Adrenal gland (tissue), 12 donors: ENCODE results near the gene C6orf47. TPM values are rescaled to one million over a fixed set of nuclear protein-coding genes. Genes with fewer than 3 reads are reported as not detected.
A peak's percentile ranks its signal among the peaks of the same experiment; 100 is the strongest.

Experiments
- DNase-seq, 7 donors: peaks; one replicate each; pipeline ENCODE4 v3.0.0-alpha.2; 2019 to 2020
- H3K27ac ChIP-seq, 5 donors: fragments of 200-600 bp; sonication (generic) in 4 of 5; 1 replicate in 3 of 5; 2 replicates in 2 of 5; pipeline versions ENCODE4 v1.5.1 to v1.8.0; 2016 to 2020; ENCODE audit warnings: mild to moderate bottlenecking in 1 of 5
- H3K27me3 ChIP-seq: fragments of 200-600 bp; 2 replicates; pipeline ENCODE4 v1.8.0; 2021
- H3K36me3 ChIP-seq, 2 donors: fragments of 200-600 bp; replicated peaks in 1 of 2; 1 replicate in 1 of 2; 2 replicates in 1 of 2; pipeline versions ENCODE4 v1.5.1 to v1.8.0; 2018 to 2022
- H3K4me1 ChIP-seq, 2 donors: fragments of 200-600 bp; replicated peaks in 1 of 2; 1 replicate in 1 of 2; 2 replicates in 1 of 2; pipeline versions ENCODE4 v1.5.1 to v1.8.0; 2018 to 2021
- H3K4me3 ChIP-seq, 4 donors: fragments of 200-600 bp; sonication (generic) in 3 of 4; one replicate each; pipeline ENCODE4 v1.5.1; 2016 to 2018
- H3K9me3 ChIP-seq, 3 donors: fragments of 200-600 bp; sonication (generic) in 1 of 3; replicated peaks in 1 of 3; 1 replicate in 2 of 3; 2 replicates in 1 of 3; pipeline versions ENCODE4 v1.5.1 to v1.8.0; 2016 to 2021
- POLR2A ChIP-seq, 2 donors: fragments of 450-650 bp; IDR thresholded peaks; one replicate each; pipeline ENCODE4 v1.6.1; 2017; ENCODE audit warnings: antibody characterized with exemption in 2 of 2, mild to moderate bottlenecking in 2 of 2, moderate library complexity in 1 of 2
- WGBS, 4 donors: extraction: QIAGEN DNeasy Blood & Tissue Kit in 2 of 4; methylation state at CpG; one replicate each; pipeline versions ENCODE4 v1.1.5 to v1.1.7; 2013 to 2017; 5-methylcytosine and 5-hydroxymethylcytosine counted together
- intact Hi-C, 2 donors: fragments of 100-400 bp; cut with DNase I; formaldehyde crosslinking; loops; one replicate each; pipeline versions ENCODE4 v1.14.1 to v1.15.0; 2022 to 2023
- polyA plus RNA-seq, 3 donors: library from polyadenylated mRNA; stranded (reverse); fragments of 200-250 nt in 2 of 3; fragments of 350-450 nt in 1 of 3; fragmentation: Illumina TruSeq in 1 of 3; extraction: RNeasy Lipid Tissue Mini Kit (QIAGEN cat#74804) in 1 of 3; gene quantifications; one replicate each; pipeline ENCODE4 v1.2.3, GENCODE V29; 2013 to 2014
- total RNA-seq, 9 donors: library from RNA; depleted of rRNA in 4 of 9; stranded (reverse); fragments of >200 nt in 4 of 9; fragments of 120-200 nt in 1 of 9; fragmentation: NEBNext Ultra II Directional in 1 of 9; extraction: Animal tissue kit (Norgen Biotek cat#: 25700) in 1 of 9; gene quantifications; one replicate each; pipeline versions ENCODE4 v1.1.0 to v1.2.4, GENCODE V29; 2013 to 2023
- TF ChIP-seq, protein P1 (sequence below), 6 experiments: fragments of 450-650 bp in 4 of 6; fragments of 200-600 bp in 2 of 6; sonication (generic) in 1 of 6; IDR thresholded peaks; 1 replicate in 5 of 6; 2 replicates in 1 of 6; pipeline versions ENCODE4 v1.5.1 to v1.8.0; 2016 to 2021; ENCODE audit warnings: antibody characterized with exemption in 6 of 6, mild to moderate bottlenecking in 2 of 6, moderate library complexity in 1 of 6
- donor health status: healthy with polysubstance abuse.
- donor health status: Bipolar disorder and iron deficiency.
- donor health status: DM: yes; HTN: yes; CAD: no.
- donor health status: DM: no; HTN: no; CAD: no.
- donor health status: DM: no; HTN: no; CAD: no.
- donor health status: DM: yes; HTN: yes; CAD: no.

The C6orf47 gene
- total and polyA plus RNA-seq, 12 donors, result 17.9 to 37.0 (median 26.3) TPM

DNA sequence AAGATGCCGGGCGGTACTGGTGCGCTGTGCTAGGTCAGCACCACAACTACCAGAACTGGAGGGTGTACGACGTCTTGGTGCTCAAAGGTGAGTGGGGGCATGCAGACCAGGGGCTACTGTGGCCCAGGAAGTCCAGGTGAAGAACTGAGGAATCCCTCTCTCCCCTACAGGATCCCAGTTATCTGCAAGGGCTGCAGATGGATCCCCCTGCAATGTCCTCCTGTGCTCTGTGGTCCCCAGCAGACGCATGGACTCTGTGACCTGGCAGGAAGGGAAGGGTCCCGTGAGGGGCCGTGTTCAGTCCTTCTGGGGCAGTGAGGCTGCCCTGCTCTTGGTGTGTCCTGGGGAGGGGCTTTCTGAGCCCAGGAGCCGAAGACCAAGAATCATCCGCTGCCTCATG, 47.1 kb upstream of the C6orf47 start:
- intact Hi-C loops, result no loop called here
- no peaks in the 10 kb centered on the region for H3K36me3 ChIP-seq
- no peaks in the 10 kb centered on the region for H3K9me3 ChIP-seq
- WGBS, 4 donors, result 80 to 92% (median 87%) methylated on average over 1 to 10 of the region's 10 CpGs
- H3K27ac ChIP-seq, result no peak overlapping the region
- DNase-seq, result no peak
- H3K4me1 ChIP-seq, result peaks cover 0 to 6% of the 10 kb centered on the region in 2 donors
- H3K4me3 ChIP-seq, result no peak overlapping the region
- H3K27me3 ChIP-seq, result no peaks in the 10 kb centered on the region
- no peak for TF ChIP-seq POLR2A (IDR thresholded peaks at IDR 0.05)
- TF ChIP-seq, protein P1, sequence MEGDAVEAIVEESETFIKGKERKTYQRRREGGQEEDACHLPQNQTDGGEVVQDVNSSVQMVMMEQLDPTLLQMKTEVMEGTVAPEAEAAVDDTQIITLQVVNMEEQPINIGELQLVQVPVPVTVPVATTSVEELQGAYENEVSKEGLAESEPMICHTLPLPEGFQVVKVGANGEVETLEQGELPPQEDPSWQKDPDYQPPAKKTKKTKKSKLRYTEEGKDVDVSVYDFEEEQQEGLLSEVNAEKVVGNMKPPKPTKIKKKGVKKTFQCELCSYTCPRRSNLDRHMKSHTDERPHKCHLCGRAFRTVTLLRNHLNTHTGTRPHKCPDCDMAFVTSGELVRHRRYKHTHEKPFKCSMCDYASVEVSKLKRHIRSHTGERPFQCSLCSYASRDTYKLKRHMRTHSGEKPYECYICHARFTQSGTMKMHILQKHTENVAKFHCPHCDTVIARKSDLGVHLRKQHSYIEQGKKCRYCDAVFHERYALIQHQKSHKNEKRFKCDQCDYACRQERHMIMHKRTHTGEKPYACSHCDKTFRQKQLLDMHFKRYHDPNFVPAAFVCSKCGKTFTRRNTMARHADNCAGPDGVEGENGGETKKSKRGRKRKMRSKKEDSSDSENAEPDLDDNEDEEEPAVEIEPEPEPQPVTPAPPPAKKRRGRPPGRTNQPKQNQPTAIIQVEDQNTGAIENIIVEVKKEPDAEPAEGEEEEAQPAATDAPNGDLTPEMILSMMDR (IDR thresholded peaks at IDR 0.05), result no peak

GRCh38 chr6:31706599-31706998, 46.0 kb upstream of the C6orf47 start, which contains the start of gene LY6G6F:
TSS of gene LY6G6F (plus strand) at chr6:31706866. CDS start at chr6:31706907, 41 bp downstream.
- Histone ChIP-seq H3K9me3 (no peaks in the 10 kb centered on the region), H3K27me3 (no peaks in the 10 kb centered on the region), H3K4me1 (peaks cover 7 to 13% of the 10 kb centered on the region in 2 donors), H3K36me3 (no peaks in the 10 kb centered on the region), H3K27ac (peak within 1 kb of the TSS in 1 of 5 donors; percentile 14), H3K4me3 (no peak within 1 kb of the TSS)
- intact Hi-C loops, result no loop called here
- TF ChIP-seq, protein P1 (IDR thresholded peaks at IDR 0.05), result no peak
- 55 to 75% (median 68%) methylated on average over 3 of the region's 3 CpGs for WGBS, 4 donors
- no peak for DNase-seq

DNA sequence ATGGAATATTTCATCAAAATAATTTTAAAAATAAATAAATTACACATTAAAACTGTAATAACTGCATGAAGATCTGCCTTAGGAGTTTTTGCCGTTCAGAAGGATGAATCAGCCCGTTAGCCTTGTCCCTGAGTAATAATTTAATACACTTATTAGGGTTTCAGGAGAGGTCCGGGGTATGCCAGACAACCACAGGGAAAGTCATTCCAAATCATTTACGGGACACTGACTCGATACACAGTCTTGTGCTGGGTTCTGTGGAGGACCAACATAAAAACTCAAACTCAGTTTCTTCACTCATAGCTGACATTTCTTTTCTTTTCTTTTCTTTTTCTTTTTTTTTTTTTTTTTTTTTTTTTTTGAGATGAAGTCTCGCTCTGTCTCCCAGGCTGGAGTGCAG, 45.4 kb upstream of the C6orf47 start:
- Histone ChIP-seq H3K27ac (peak overlapping the region in 1 of 5 donors; percentile 14), H3K4me3 (no peak overlapping the region), H3K27me3 (no peaks in the 10 kb centered on the region), H3K36me3 (no peaks in the 10 kb centered on the region), H3K4me1 (peaks cover 8 to 20% of the 10 kb centered on the region in 2 donors), H3K9me3 (no peaks in the 10 kb centered on the region)
- TF ChIP-seq POLR2A (IDR thresholded peaks at IDR 0.05), result no peak
- TF ChIP-seq, protein P1 (IDR thresholded peaks at IDR 0.05), result no peak
- intact Hi-C loops, result no loop called here
- 42 to 63% (median 49%) methylated on average over 5 to 6 of the region's 6 CpGs for WGBS, 4 donors
- DNase-seq, result no peak

GRCh38 chr6:31702819-31703716, 42.5 kb upstream of the C6orf47 start, which contains the start of gene ABHD16A:
TSS of gene ABHD16A (minus strand) at chr6:31703324. CDS start at chr6:31703281, 43 bp downstream.
- no peaks in the 10 kb centered on the region for H3K9me3 ChIP-seq
- peaks cover 0 to 15% of the 10 kb centered on the region in 2 donors for H3K36me3 ChIP-seq
- H3K27me3 ChIP-seq, result no peaks in the 10 kb centered on the region
- WGBS, 4 donors, result 1% methylated on average over 42 to 54 of the region's 54 CpGs
- peaks cover 8 to 25% of the 10 kb centered on the region in 2 donors for H3K4me1 ChIP-seq
- peak within 1 kb of the TSS; percentile 58 to 84 (median 80) for H3K4me3 ChIP-seq
- DNase-seq, result peak; percentile 98 to 100 (median 99)
- intact Hi-C loops, result no loop called here
- peak; percentile 91 for TF ChIP-seq POLR2A (IDR thresholded peaks at IDR 0.05)
- TF ChIP-seq, protein P1 (IDR thresholded peaks at IDR 0.05), result peak in 3 of 6 experiments; percentile 12 to 19 (median 18)
- H3K27ac ChIP-seq, result peak within 1 kb of the TSS; percentile 90 to 99 (median 96)
